Liver (tissue), 3 donors: ENCODE measurements around the gene USP46.

Experiments used
- CTCF ChIP-seq: fragments of 150-350 bp; IDR thresholded peaks from 2 replicates; pipeline ENCODE4 v1.5.1; 2017; ENCODE audit warnings: improper control_type of control experiment, low read depth, low read length; ENCODE audit not compliant: missing input control
- EGR1 ChIP-seq, 2 donors: IDR thresholded peaks; 2 replicates each; pipeline ENCODE4 v1.6.1; 2016 to 2018; ENCODE audit warnings: antibody characterized with exemption in 2 of 2, low read depth in 2 of 2
- FOXA1 ChIP-seq: IDR thresholded peaks from 2 replicates; pipeline ENCODE4 v1.6.1; 2016; ENCODE audit warnings: antibody characterized with exemption
- HNF4A ChIP-seq, 2 donors: conservative IDR thresholded peaks; 2 replicates each; pipeline ENCODE4 v1.6.1; 2016; ENCODE audit warnings: antibody characterized with exemption in 2 of 2, mild to moderate bottlenecking in 2 of 2
- HNF4G ChIP-seq: IDR thresholded peaks from 2 replicates; pipeline ENCODE4 v1.6.1; 2016; ENCODE audit warnings: antibody characterized with exemption
- JUND ChIP-seq, 2 donors: IDR thresholded peaks; 2 replicates each; pipeline ENCODE4 v1.6.1; 2016; ENCODE audit warnings: antibody characterized with exemption in 2 of 2
- MAX ChIP-seq: IDR thresholded peaks from 2 replicates; pipeline ENCODE4 v1.6.1; 2016; ENCODE audit warnings: antibody characterized with exemption
- REST ChIP-seq: IDR thresholded peaks from 2 replicates; pipeline ENCODE4 v1.6.1; 2016; ENCODE audit warnings: antibody characterized with exemption, mild to moderate bottlenecking
- RXRA ChIP-seq, 2 donors: IDR thresholded peaks; 2 replicates each; pipeline ENCODE4 v1.6.1; 2017 to 2018; ENCODE audit warnings: antibody characterized with exemption in 2 of 2, mild to moderate bottlenecking in 1 of 2
- TAF1 ChIP-seq: conservative IDR thresholded peaks from 2 replicates; pipeline ENCODE4 v1.6.1; 2016; ENCODE audit warnings: antibody characterized with exemption, mild to moderate bottlenecking
- ZBTB33 ChIP-seq: IDR thresholded peaks from 2 replicates; pipeline ENCODE4 v1.6.1; 2016; ENCODE audit warnings: antibody characterized with exemption
- donor health status: healthy.
- donor health status: healthy.

GRCh38 chr4:52628543-52628942 is 30.6 kb downstream of the USP46 start:
- TF ChIP-seq TAF1 = no peak
- no peak for TF ChIP-seq CTCF
- no peak for TF ChIP-seq HNF4A (conservative IDR thresholded peaks at IDR 0.05)
- TF ChIP-seq REST = no peak
- no peak for TF ChIP-seq HNF4G
- no peak for TF ChIP-seq RXRA (IDR thresholded peaks at IDR 0.05)
- no peak for TF ChIP-seq JUND (IDR thresholded peaks at IDR 0.05)
- no peak for TF ChIP-seq ZBTB33
- TF ChIP-seq EGR1 (IDR thresholded peaks at IDR 0.05; ENCODE audit: low read depth in 2 of 2) = no peak
- TF ChIP-seq FOXA1 = no peak
- TF ChIP-seq MAX = no peak
